Naive thymus-derived CD8-positive, alpha-beta T cell (primary cell): Measurements from ENCODE around the gene GIMAP8. TPM values are rescaled to one million over a fixed set of nuclear protein-coding genes. Genes with fewer than 3 reads are reported as not detected.
"Not testable (repeated sequence)": the region's sequence is repeated elsewhere in the genome, so short reads cannot be mapped to it uniquely, and the experiment has no call there.

ENCODE experiments used
- ATAC-seq, 2 donors: fragments of 150-1000 bp; cut with Tn5 transposase in 1 of 2; sonication (Bioruptor Pico), chemical (Tn5 transposase) in 1 of 2; 1 replicate in 1 of 2; 2 replicates in 1 of 2; pipeline ENCODE4 v1.10.0; 2021; ENCODE audit warnings: mild to moderate bottlenecking in 2 of 2, moderate library complexity in 2 of 2
- POLR2A ChIA-PET: fragments of 350-600 bp; sonication (Branson Sonifier 250); formaldehyde crosslinking; loops from one replicate; lab custom pipeline; 2021; ENCODE audit warnings: antibody characterized with exemption; lab: Charles Lee
- DNase-seq, 10 donors: peaks; one replicate each; pipeline versions ENCODE4 v3.0.0 to v3.0.0-alpha.2; 2020 to 2022
- H3K27ac Mint-ChIP-seq, 10 donors: one replicate each; pipeline ENCODE4 v1.8.0; 2020 to 2022; ENCODE audit warnings: mild to moderate bottlenecking in 10 of 10, mixed read lengths in 10 of 10, moderate library complexity in 4 of 10, inconsistent platforms in 1 of 10
- H3K27me3 Mint-ChIP-seq, 5 donors: one replicate each; pipeline ENCODE4 v1.8.0; 2021 to 2022; ENCODE audit warnings: mixed read lengths in 5 of 5
- H3K36me3 Mint-ChIP-seq, 3 donors: one replicate each; pipeline ENCODE4 v1.8.0; 2020 to 2022; ENCODE audit warnings: mixed read lengths in 3 of 3, mild to moderate bottlenecking in 2 of 3, inconsistent platforms in 1 of 3
- H3K4me1 Mint-ChIP-seq, 4 donors: one replicate each; pipeline ENCODE4 v1.8.0; 2021 to 2022; ENCODE audit warnings: mixed read lengths in 4 of 4
- H3K4me3 Mint-ChIP-seq, 10 donors: one replicate each; pipeline ENCODE4 v1.8.0; 2020 to 2022; ENCODE audit warnings: mild to moderate bottlenecking in 10 of 10, mixed read lengths in 10 of 10, moderate library complexity in 6 of 10, inconsistent platforms in 1 of 10
- H3K9me3 Mint-ChIP-seq, 9 donors: one replicate each; pipeline ENCODE4 v1.8.0; 2020 to 2022; ENCODE audit warnings: mixed read lengths in 9 of 9, mild to moderate bottlenecking in 3 of 9, inconsistent platforms in 1 of 9, moderate library complexity in 1 of 9
- polyA plus RNA-seq, 3 donors: library from polyadenylated mRNA; unstranded; fragments of 300-500 nt; fragmentation: Illumina TruSeq; gene quantifications; one replicate each; pipeline ENCODE4 v1.2.3, GENCODE V29; 2021
- total RNA-seq, 8 experiments: library from RNA in 2 of 8; stranded (reverse) in 2 of 8; gene quantifications; one replicate each; pipeline ENCODE4 v1.2.3 and lab custom pipeline; 2021 to 2026

The GIMAP8 gene
- total and polyA plus RNA-seq, 5 experiments from 2014 or later, result 18.9 to 68.0 (median 38.9) TPM

GRCh38 chr7:150471886-150472285 is 21.5 kb downstream of the GIMAP8 start:
- peaks cover 46 to 91% (median 89%) of the 10 kb centered on the region in 4 donors for H3K4me1 Mint-ChIP-seq
- H3K36me3 Mint-ChIP-seq, result peaks cover 45 to 93% (median 72%) of the 10 kb centered on the region in 3 donors
- H3K27ac Mint-ChIP-seq, result peak overlapping the region; percentile 15 to 95 (median 76)
- DNase-seq (no peak), ATAC-seq (no peak)
- H3K27me3 Mint-ChIP-seq, result no peaks in the 10 kb centered on the region
- peak overlapping the region in 3 of 10 donors; percentile 4 to 58 (median 39) for H3K4me3 Mint-ChIP-seq
- POLR2A ChIA-PET, result interaction anchor here (0.5 to 13.2 kb wide), 5 partner anchors 9 to 272 kb away, joined by 3 to 198 read pairs (median 4); partner anchors contain the start of gene GIMAP8
- peaks cover 0 to 5% (median 0%) of the 10 kb centered on the region in 9 donors for H3K9me3 Mint-ChIP-seq

GRCh38 chr7:150473902-150474301 is 23.5 kb downstream of the GIMAP8 start:
- Mint-ChIP-seq H3K4me1 (peaks cover 43 to 92% (median 89%) of the 10 kb centered on the region in 4 donors), H3K27ac (peak overlapping the region; percentile 43 to 95 (median 66)), H3K27me3 (no peaks in the 10 kb centered on the region), H3K9me3 (peaks cover 0 to 5% (median 0%) of the 10 kb centered on the region in 9 donors), H3K36me3 (peaks cover 41 to 96% (median 79%) of the 10 kb centered on the region in 3 donors), H3K4me3 (peak overlapping the region in 2 of 10 donors; percentile 5 to 25)
- no peak for DNase-seq
- POLR2A ChIA-PET, result interaction anchor here (1.6 to 13.2 kb wide), 5 partner anchors 8 to 40 kb away, joined by 4 to 198 read pairs (median 8); partner anchors contain the start of genes GIMAP7 and GIMAP8
- no peak for ATAC-seq

GRCh38 chr7:150476285-150476684 is 25.9 kb downstream of the GIMAP8 start:
- DNase-seq (no peak), ATAC-seq (no peak)
- Mint-ChIP-seq H3K4me3 (peak overlapping the region in 9 of 10 donors; percentile 1 to 80 (median 34)), H3K36me3 (peaks cover 36 to 73% (median 72%) of the 10 kb centered on the region in 3 donors), H3K9me3 (peaks cover 0 to 5% (median 0%) of the 10 kb centered on the region in 9 donors), H3K27ac (peak overlapping the region; percentile 89 to 100 (median 100)), H3K27me3 (no peaks in the 10 kb centered on the region), H3K4me1 (peaks cover 44 to 93% (median 91%) of the 10 kb centered on the region in 4 donors)
- POLR2A ChIA-PET, result interaction anchor here (1.3 to 13.2 kb wide), 4 partner anchors 8 to 38 kb away, joined by 5 to 198 read pairs (median 14); partner anchors contain the start of genes GIMAP7 and GIMAP8

- Mint-ChIP-seq H3K4me3 (peak overlapping the region in 8 of 10 donors; percentile 11 to 82 (median 62)), H3K27me3 (no peaks in the 10 kb centered on the region), H3K27ac (peak overlapping the region; percentile 98 to 100 (median 100)), H3K36me3 (peaks cover 34 to 66% (median 65%) of the 10 kb centered on the region in 3 donors), H3K4me1 (peaks cover 47 to 94% (median 94%) of the 10 kb centered on the region in 4 donors), H3K9me3 (peaks cover 0 to 9% (median 0%) of the 10 kb centered on the region in 9 donors)
- ATAC-seq (no peak), DNase-seq (no peak)
- POLR2A ChIA-PET, result interaction anchor here (1.1 to 13.2 kb wide), 5 partner anchors 12 to 87 kb away, joined by 3 to 505 read pairs (median 198); partner anchors contain the start of genes GIMAP7 and GIMAP8
Measured at GRCh38 chr7:150476819-150477631, 26.6 kb downstream of the GIMAP8 start.

GRCh38 chr7:150479023-150479716 is 28.7 kb downstream of the GIMAP8 start:
- POLR2A ChIA-PET, result interaction anchor here (1.0 to 11.9 kb wide), 15 partner anchors 8 to 237 kb away, joined by 3 to 505 read pairs (median 6); partner anchors contain the start of genes GIMAP1, GIMAP4, GIMAP6 and GIMAP7
- peak overlapping the region; percentile 41 to 82 (median 71) for H3K4me3 Mint-ChIP-seq
- H3K36me3 Mint-ChIP-seq, result peaks cover 23 to 49% (median 46%) of the 10 kb centered on the region in 3 donors
- no peaks in the 10 kb centered on the region for H3K27me3 Mint-ChIP-seq
- DNase-seq (peak in 7 of 10 donors; percentile 37 to 78 (median 67)), ATAC-seq (peak; percentile 57 to 73)
- peaks cover 0 to 9% (median 0%) of the 10 kb centered on the region in 9 donors for H3K9me3 Mint-ChIP-seq
- H3K27ac Mint-ChIP-seq, result peak overlapping the region; percentile 98 to 100 (median 100)
- peaks cover 57 to 95% (median 93%) of the 10 kb centered on the region in 4 donors for H3K4me1 Mint-ChIP-seq

- POLR2A ChIA-PET, result interaction anchor here (0.6 to 11.9 kb wide), 33 partner anchors 8 to 1535 kb away, joined by 3 to 505 read pairs (median 6); partner anchors contain the start of genes GIMAP1, GIMAP4, GIMAP5 and GIMAP6
- ATAC-seq, result peak; percentile 51 to 69
- H3K27ac Mint-ChIP-seq, result peak overlapping the region; percentile 98 to 100 (median 100)
- H3K4me1 Mint-ChIP-seq, result peaks cover 57 to 98% (median 94%) of the 10 kb centered on the region in 4 donors
- no peaks in the 10 kb centered on the region for H3K27me3 Mint-ChIP-seq
- H3K36me3 Mint-ChIP-seq, result peaks cover 8 to 34% (median 27%) of the 10 kb centered on the region in 3 donors
- DNase-seq, result peak; percentile 25 to 76 (median 63)
- peaks cover 0 to 6% (median 0%) of the 10 kb centered on the region in 9 donors for H3K9me3 Mint-ChIP-seq
- peak overlapping the region; percentile 71 to 97 (median 88) for H3K4me3 Mint-ChIP-seq
Measured at GRCh38 chr7:150481186-150481920, 30.9 kb downstream of the GIMAP8 start.

GRCh38 chr7:150481922-150482321 is 31.5 kb downstream of the GIMAP8 start:
- POLR2A ChIA-PET, result interaction anchor here (0.9 to 11.9 kb wide), 29 partner anchors 9 to 273 kb away, joined by 3 to 505 read pairs (median 7); partner anchors contain the start of genes GIMAP1, GIMAP4, GIMAP5 and GIMAP6
- ATAC-seq (peak in 1 of 2 donors; percentile 0), DNase-seq (no peak)
- Mint-ChIP-seq H3K4me1 (peaks cover 58 to 97% (median 94%) of the 10 kb centered on the region in 4 donors), H3K9me3 (peaks cover 0 to 4% (median 0%) of the 10 kb centered on the region in 9 donors), H3K36me3 (peaks cover 4 to 28% (median 21%) of the 10 kb centered on the region in 3 donors), H3K27me3 (no peaks in the 10 kb centered on the region), H3K27ac (peak overlapping the region; percentile 98 to 100 (median 100)), H3K4me3 (peak overlapping the region; percentile 71 to 97 (median 88))

GRCh38 chr7:150483514-150483913 is 33.1 kb downstream of the GIMAP8 start:
- Mint-ChIP-seq H3K27ac (peak overlapping the region; percentile 97 to 100 (median 100)), H3K4me3 (peak overlapping the region; percentile 70 to 90 (median 82)), H3K4me1 (peaks cover 54 to 96% (median 84%) of the 10 kb centered on the region in 4 donors), H3K36me3 (peaks cover 0 to 13% (median 5%) of the 10 kb centered on the region in 3 donors)
- not testable (repeated sequence) for H3K9me3 Mint-ChIP-seq, H3K27me3 Mint-ChIP-seq, DNase-seq, ATAC-seq
- POLR2A ChIA-PET, result interaction anchor here (0.6 to 11.9 kb wide), 16 partner anchors 8 to 271 kb away, joined by 3 to 505 read pairs (median 10); partner anchors contain the start of genes GIMAP1, GIMAP4, GIMAP6 and GIMAP7

GRCh38 chr7:150484071-150484470 is 33.6 kb downstream of the GIMAP8 start:
- H3K27ac Mint-ChIP-seq, result peak overlapping the region; percentile 97 to 100 (median 100)
- H3K36me3 Mint-ChIP-seq, result peaks cover 0 to 12% (median 2%) of the 10 kb centered on the region in 3 donors
- H3K27me3 Mint-ChIP-seq, H3K9me3 Mint-ChIP-seq: not testable (repeated sequence)
- peak; percentile 66 to 73 for ATAC-seq
- DNase-seq, result peak in 7 of 10 donors; percentile 37 to 84 (median 58)
- H3K4me3 Mint-ChIP-seq, result peak overlapping the region; percentile 70 to 90 (median 82)
- POLR2A ChIA-PET, result interaction anchor here (0.6 to 11.9 kb wide), 17 partner anchors 8 to 530 kb away, joined by 3 to 505 read pairs (median 9); partner anchors contain the start of genes GIMAP1, GIMAP4, GIMAP6 and GIMAP7
- H3K4me1 Mint-ChIP-seq, result peaks cover 49 to 95% (median 79%) of the 10 kb centered on the region in 4 donors

GRCh38 chr7:150487625-150488024 is 37.2 kb downstream of the GIMAP8 start:
- no peak overlapping the region for H3K4me3 Mint-ChIP-seq
- H3K4me1 Mint-ChIP-seq, result peaks cover 29 to 85% (median 62%) of the 10 kb centered on the region in 4 donors
- H3K27ac Mint-ChIP-seq, result peak overlapping the region in 4 of 10 donors; percentile 11 to 100 (median 67)
- ATAC-seq (no peak), DNase-seq (no peak)
- H3K27me3 Mint-ChIP-seq, result no peaks in the 10 kb centered on the region
- POLR2A ChIA-PET, result interaction anchor here (0.7 to 11.9 kb wide), 4 partner anchors 16 to 37 kb away, joined by 3 to 504 read pairs (median 59); partner anchors contain the start of gene GIMAP7
- H3K36me3 Mint-ChIP-seq, result peaks cover 0 to 19% (median 2%) of the 10 kb centered on the region in 3 donors
- H3K9me3 Mint-ChIP-seq, result peaks cover 0 to 19% (median 5%) of the 10 kb centered on the region in 9 donors
